ENCODE data around the gene CHST14.

Gene CHST14

GRCh38 chr15:40463279-40463678 lies 7.5 kb upstream of the CHST14 start:
- no peak for DNase-seq

- no peak for DNase-seq
Measured at GRCh38 chr15:40463886-40464545, 6.8 kb upstream of the CHST14 start.

GRCh38 chr15:40464595-40465185 lies 6.1 kb upstream of the CHST14 start:
- no peak for DNase-seq

GRCh38 chr15:40465939-40466338 lies 4.8 kb upstream of the CHST14 start:
- no peak for DNase-seq

- peak; percentile 27 for DNase-seq
Measured at GRCh38 chr15:40466426-40467260, 4.1 kb upstream of the CHST14 start.

GRCh38 chr15:40467261-40467615 lies 3.5 kb upstream of the CHST14 start:
- no peak for DNase-seq

- DNase-seq: peak; percentile 71
Measured at GRCh38 chr15:40468898-40469331, 1.9 kb upstream of the CHST14 start.

- peak; percentile 48 for DNase-seq
Measured at GRCh38 chr15:40469776-40470390, 901 bp upstream of the CHST14 start.

- peak; percentile 17 for DNase-seq
Measured at GRCh38 chr15:40471105-40471807, 472 bp downstream of the CHST14 start.

GRCh38 chr15:40471808-40472150 lies 995 bp downstream of the CHST14 start:
- peak; percentile 59 for DNase-seq

GRCh38 chr15:40472171-40472727 lies 1.5 kb downstream of the CHST14 start:
- DNase-seq: no peak

- no peak for DNase-seq
Measured at GRCh38 chr15:40474581-40474980, 3.8 kb downstream of the CHST14 start.

- no peak for DNase-seq
Measured at GRCh38 chr15:40477642-40478327, 7.0 kb downstream of the CHST14 start.

GRCh38 chr15:40479024-40479423 lies 8.2 kb downstream of the CHST14 start:
- DNase-seq: no peak

- no peak for DNase-seq
Measured at GRCh38 chr15:40481341-40482074, 10.7 kb downstream of the CHST14 start.

GRCh38 chr15:40483919-40484318 lies 13.1 kb downstream of the CHST14 start:
- no peak for DNase-seq

GRCh38 chr15:40486066-40486770 lies 15.4 kb downstream of the CHST14 start:
- no peak for DNase-seq

GRCh38 chr15:40487816-40488682 lies 17.3 kb downstream of the CHST14 start:
- DNase-seq: no peak

Measured in hematopoietic multipotent progenitor cell treated with erythropoietin and hydrocortisone succinate and interleukin-3 and kit ligand, for 6 days (in vitro differentiated cells).